Uterus (tissue), 4 donors: ENCODE data around the gene KIF9. TPM values are rescaled to one million over a fixed set of nuclear protein-coding genes. Genes with fewer than 3 reads are reported as not detected.

ENCODE experiments used
- DNase-seq, 2 donors: peaks; one replicate each; pipeline ENCODE4 v3.0.0-alpha.2; 2019 to 2020
- H3K27ac ChIP-seq, 2 donors: fragments of 200-600 bp; sonication (generic); 1 replicate in 1 of 2; 2 replicates in 1 of 2; pipeline ENCODE4 v1.5.1; 2016 to 2018
- H3K27me3 ChIP-seq, 2 donors: fragments of 200-600 bp; sonication (generic); one replicate each; pipeline ENCODE4 v1.5.1; 2018 to 2019; ENCODE audit warnings: control low read depth in 1 of 2
- H3K36me3 ChIP-seq, 2 donors: fragments of 200-600 bp; sonication (generic); one replicate each; pipeline ENCODE4 v1.5.1; 2019; ENCODE audit warnings: control low read depth in 1 of 2
- H3K4me1 ChIP-seq, 2 donors: fragments of 200-600 bp; sonication (generic); one replicate each; pipeline ENCODE4 v1.5.1; 2018 to 2019; ENCODE audit warnings: control low read depth in 1 of 2
- H3K4me3 ChIP-seq, 2 donors: fragments of 200-600 bp; sonication (generic); 1 replicate in 1 of 2; 2 replicates in 1 of 2; pipeline ENCODE4 v1.5.1; 2018 to 2019; ENCODE audit warnings: mild to moderate bottlenecking in 1 of 2
- H3K9me3 ChIP-seq, 2 donors: fragments of 200-600 bp; sonication (generic); one replicate each; pipeline ENCODE4 v1.5.1; 2019; ENCODE audit warnings: control low read depth in 1 of 2
- POLR2A ChIP-seq, 2 donors: fragments of 450-650 bp; IDR thresholded peaks; one replicate each; pipeline ENCODE4 v1.6.1; 2016; ENCODE audit warnings: antibody characterized with exemption in 2 of 2, mild to moderate bottlenecking in 1 of 2, moderate library complexity in 1 of 2
- intact Hi-C: fragments of 100-400 bp; cut with DNase I; formaldehyde crosslinking; loops from one replicate; pipeline ENCODE4 v1.15.1; 2023; ENCODE audit warnings: low total_unique reads
- total RNA-seq, 4 donors: library from RNA; depleted of rRNA in 3 of 4; stranded (reverse); fragments of >200 nt in 3 of 4; gene quantifications; one replicate each; pipeline versions ENCODE4 v1.1.0 to v1.2.4, GENCODE V29; 2014 to 2023
- TF ChIP-seq, protein P1 (sequence below), 4 experiments: fragments of 200-600 bp in 2 of 4; fragments of 450-650 bp in 2 of 4; sonication (generic) in 2 of 4; IDR thresholded peaks; one replicate each; pipeline ENCODE4 v1.5.1; 2016 to 2019; ENCODE audit warnings: antibody characterized with exemption in 4 of 4, mild to moderate bottlenecking in 2 of 4, moderate library complexity in 1 of 4
- donor health status: DM: yes; HTN: yes; CAD: no.

The KIF9 gene
- total RNA-seq, 4 donors from 2014 or later = 1.8 to 7.4 (median 4.1) TPM; not detected in 1

- DNase-seq = peak in 1 of 2 donors; percentile 26
These were observed 32.1 kb downstream of the KIF9 start for GRCh38 chr3:47250309-47251060.

GRCh38 chr3:47247131-47248064 lies 35.2 kb downstream of the KIF9 start:
- TF ChIP-seq POLR2A (IDR thresholded peaks at IDR 0.05) = no peak
- TF ChIP-seq, protein P1, sequence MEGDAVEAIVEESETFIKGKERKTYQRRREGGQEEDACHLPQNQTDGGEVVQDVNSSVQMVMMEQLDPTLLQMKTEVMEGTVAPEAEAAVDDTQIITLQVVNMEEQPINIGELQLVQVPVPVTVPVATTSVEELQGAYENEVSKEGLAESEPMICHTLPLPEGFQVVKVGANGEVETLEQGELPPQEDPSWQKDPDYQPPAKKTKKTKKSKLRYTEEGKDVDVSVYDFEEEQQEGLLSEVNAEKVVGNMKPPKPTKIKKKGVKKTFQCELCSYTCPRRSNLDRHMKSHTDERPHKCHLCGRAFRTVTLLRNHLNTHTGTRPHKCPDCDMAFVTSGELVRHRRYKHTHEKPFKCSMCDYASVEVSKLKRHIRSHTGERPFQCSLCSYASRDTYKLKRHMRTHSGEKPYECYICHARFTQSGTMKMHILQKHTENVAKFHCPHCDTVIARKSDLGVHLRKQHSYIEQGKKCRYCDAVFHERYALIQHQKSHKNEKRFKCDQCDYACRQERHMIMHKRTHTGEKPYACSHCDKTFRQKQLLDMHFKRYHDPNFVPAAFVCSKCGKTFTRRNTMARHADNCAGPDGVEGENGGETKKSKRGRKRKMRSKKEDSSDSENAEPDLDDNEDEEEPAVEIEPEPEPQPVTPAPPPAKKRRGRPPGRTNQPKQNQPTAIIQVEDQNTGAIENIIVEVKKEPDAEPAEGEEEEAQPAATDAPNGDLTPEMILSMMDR (IDR thresholded peaks at IDR 0.05) = no peak
- no peak overlapping the region for H3K4me3 ChIP-seq
- no peak overlapping the region for H3K27ac ChIP-seq
- intact Hi-C loops = no loop called here
- no peaks in the 10 kb centered on the region for H3K4me1 ChIP-seq
- no peak for DNase-seq
- H3K27me3 ChIP-seq = no peaks in the 10 kb centered on the region
- H3K36me3 ChIP-seq = no peaks in the 10 kb centered on the region
- H3K9me3 ChIP-seq = no peaks in the 10 kb centered on the region

More at GRCh38 chr3:47250309-47251060, 32.1 kb downstream of the KIF9 start:
- TF ChIP-seq, protein P1 (IDR thresholded peaks at IDR 0.05) = peak in 2 of 4 experiments; percentile 15 to 23
- no peak for TF ChIP-seq POLR2A (IDR thresholded peaks at IDR 0.05)
- intact Hi-C loops = no loop called here
- Histone ChIP-seq H3K27me3 (no peaks in the 10 kb centered on the region), H3K27ac (no peak overlapping the region), H3K9me3 (no peaks in the 10 kb centered on the region), H3K36me3 (no peaks in the 10 kb centered on the region), H3K4me1 (no peaks in the 10 kb centered on the region), H3K4me3 (no peak overlapping the region)

DNA sequence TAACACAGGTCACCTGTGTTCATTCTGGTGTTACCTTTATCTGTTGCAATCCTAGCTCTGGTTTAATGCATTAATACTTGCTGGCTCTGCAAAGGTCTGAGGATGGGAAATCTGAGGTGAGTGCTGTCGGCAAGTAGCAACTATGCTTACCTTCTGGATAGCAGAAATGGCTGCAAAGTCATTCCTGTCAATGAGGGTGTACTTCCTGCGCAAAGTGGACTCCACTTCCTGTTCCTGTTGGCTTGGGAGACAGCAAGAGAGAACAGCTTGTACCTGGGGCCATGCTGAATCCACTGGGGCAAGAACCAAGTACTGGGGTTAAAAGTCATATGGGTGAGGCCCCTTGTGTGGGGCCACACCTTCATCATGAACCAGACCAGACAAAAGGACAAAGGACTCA lies 37.3 kb downstream of the KIF9 start:
- no peak for DNase-seq
- H3K27ac ChIP-seq = no peak overlapping the region
- intact Hi-C loops = no loop called here
- H3K27me3 ChIP-seq = no peaks in the 10 kb centered on the region
- no peaks in the 10 kb centered on the region for H3K36me3 ChIP-seq
- H3K4me1 ChIP-seq = no peaks in the 10 kb centered on the region
- TF ChIP-seq, protein P1 (IDR thresholded peaks at IDR 0.05) = no peak
- no peak for TF ChIP-seq POLR2A (IDR thresholded peaks at IDR 0.05)
- H3K9me3 ChIP-seq = no peaks in the 10 kb centered on the region
- H3K4me3 ChIP-seq = no peak overlapping the region

GRCh38 chr3:47244531-47245100 lies 38.0 kb downstream of the KIF9 start:
- TF ChIP-seq, protein P1 (IDR thresholded peaks at IDR 0.05) = no peak
- TF ChIP-seq POLR2A (IDR thresholded peaks at IDR 0.05) = no peak
- Histone ChIP-seq H3K4me1 (no peaks in the 10 kb centered on the region), H3K9me3 (no peaks in the 10 kb centered on the region), H3K27me3 (no peaks in the 10 kb centered on the region), H3K4me3 (no peak overlapping the region), H3K27ac (no peak overlapping the region), H3K36me3 (no peaks in the 10 kb centered on the region)
- DNase-seq = no peak
- intact Hi-C loops = no loop called here
